ENCODE data around the gene MTOR.
"Not testable (repeated sequence)": the region's sequence is repeated elsewhere in the genome, so short reads cannot be mapped to it uniquely, and the experiment has no call there.

Gene MTOR

GRCh38 chr1:11100149-11100493 is 162.2 kb downstream of the MTOR start:
- DNase-seq = no peak

DNA sequence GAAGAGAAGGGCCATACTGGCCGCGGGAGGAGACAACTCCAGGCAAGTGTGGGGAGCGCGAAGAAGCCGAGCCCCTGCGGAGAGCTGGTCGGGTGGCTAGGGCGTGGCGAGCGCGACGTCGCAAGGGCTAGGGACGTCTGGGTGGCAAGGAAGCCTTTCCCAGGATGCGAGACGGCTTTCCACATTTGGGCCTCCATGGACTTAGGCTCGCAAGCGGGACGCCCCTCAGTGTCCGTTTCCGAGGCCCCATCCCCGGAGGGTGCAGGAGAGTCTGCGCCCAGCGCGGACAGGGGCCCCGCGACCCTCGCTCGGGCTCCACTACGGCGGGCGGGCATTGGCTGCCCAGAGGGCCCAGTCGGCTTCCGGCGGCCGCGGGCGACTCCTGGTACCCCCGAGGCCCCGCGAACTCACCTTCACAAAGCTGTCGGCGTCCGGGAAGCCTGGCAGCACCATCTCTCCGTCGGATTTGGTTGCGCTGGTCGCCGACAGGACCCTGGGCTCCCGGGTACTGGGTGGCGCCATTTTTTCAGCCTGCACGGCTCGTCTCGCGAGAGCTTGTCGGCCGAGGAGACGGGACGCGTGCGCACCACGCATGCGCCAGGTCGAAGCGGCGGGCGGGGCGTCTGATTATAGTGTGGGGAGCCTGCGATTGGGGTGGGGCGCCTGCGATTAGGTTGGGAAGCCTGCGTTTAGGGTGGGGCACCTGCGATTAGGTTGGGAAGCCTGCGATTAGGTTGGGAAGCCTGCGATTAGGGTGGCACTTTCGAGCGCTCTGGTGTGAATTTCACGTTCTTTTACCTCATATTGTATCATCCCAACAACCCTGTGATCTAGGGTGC is 162.8 kb downstream of the MTOR start, which contains the start of gene EXOSC10:
EXOSC10 (minus strand) TSS at position 560 of the 839 bp plus-strand sequence; CDS start at position 522, 38 bp downstream.
- peak; percentile 94 to 96 for DNase-seq

DNA sequence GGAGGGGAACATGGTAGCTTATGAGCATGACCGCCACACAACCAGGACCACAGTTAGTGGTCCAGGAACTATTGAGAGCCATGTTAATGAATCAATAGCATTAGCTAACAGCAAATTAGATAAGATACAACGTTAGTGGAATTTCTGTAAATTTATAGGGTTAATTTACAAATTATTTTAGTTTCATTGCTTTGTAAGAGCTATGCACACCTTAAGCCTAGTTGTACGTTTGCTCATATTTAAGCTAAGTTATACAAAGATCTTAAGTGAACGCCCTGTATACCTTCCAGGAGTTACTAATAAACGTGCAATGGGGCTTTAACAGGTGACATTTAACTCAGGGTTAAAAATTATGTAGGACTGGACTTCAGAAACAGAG is 163.4 kb downstream of the MTOR start:
- no peak for DNase-seq

- DNase-seq = not testable (repeated sequence)
These were observed 178.6 kb downstream of the MTOR start for GRCh38 chr1:11083784-11084183.

- DNase-seq = no peak
These were observed 181.4 kb downstream of the MTOR start for GRCh38 chr1:11080931-11081330.

- DNase-seq = no peak
These were observed 183.7 kb downstream of the MTOR start for GRCh38 chr1:11078631-11079030.

DNA sequence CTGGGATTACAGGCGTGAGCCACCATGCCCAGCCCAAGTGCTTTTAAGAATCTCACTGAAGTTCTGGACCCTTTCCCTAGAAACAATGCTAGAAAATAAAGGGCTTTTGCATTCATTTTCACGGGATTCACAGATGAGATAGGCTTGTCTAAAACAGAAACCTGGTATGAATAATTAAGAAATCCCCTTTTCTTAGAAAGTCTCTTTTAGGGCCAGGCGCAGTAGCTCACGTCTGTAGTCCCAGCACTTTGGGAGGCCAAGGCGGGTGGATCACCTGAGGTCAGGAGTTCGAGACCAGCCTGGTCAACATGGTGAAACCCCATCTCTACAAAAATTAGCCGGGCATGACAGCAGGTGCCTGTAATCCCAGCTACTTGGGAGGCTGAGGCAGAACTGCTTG is 189.0 kb downstream of the MTOR start:
- not testable (repeated sequence) for DNase-seq

DNA sequence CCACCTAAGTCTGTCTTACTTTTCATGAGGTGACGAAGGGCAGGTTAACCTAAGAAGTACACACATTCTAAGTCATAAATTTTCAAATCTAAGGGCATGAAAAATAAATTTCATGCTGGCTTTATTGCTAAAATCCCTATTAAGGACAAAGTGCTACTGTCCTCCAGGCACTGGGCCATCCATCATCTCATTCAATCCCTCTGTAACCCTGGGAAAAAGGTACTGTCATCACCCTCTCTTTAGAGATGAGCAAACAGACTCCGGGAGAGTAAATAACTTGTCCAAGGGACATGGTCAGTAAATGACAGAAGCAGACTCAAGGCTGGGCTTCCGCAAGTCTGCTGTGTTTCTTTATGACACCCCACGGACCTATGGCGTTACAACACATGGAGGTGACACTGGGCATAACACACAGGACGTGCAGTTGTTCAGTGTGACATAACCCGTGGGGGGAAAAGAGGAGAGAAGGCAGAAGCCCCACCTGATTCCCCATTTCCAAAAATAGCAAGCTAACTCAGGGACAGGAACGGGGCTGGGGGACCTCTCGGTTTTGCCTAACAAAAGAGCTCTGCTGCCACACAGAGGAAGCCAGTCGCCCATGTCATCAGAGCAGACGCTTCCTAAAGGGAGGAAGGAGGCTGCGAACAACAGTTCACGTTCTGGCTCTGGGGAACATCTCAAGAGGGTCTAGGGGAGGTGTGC is 190.0 kb downstream of the MTOR start:
- no peak for DNase-seq

DNA sequence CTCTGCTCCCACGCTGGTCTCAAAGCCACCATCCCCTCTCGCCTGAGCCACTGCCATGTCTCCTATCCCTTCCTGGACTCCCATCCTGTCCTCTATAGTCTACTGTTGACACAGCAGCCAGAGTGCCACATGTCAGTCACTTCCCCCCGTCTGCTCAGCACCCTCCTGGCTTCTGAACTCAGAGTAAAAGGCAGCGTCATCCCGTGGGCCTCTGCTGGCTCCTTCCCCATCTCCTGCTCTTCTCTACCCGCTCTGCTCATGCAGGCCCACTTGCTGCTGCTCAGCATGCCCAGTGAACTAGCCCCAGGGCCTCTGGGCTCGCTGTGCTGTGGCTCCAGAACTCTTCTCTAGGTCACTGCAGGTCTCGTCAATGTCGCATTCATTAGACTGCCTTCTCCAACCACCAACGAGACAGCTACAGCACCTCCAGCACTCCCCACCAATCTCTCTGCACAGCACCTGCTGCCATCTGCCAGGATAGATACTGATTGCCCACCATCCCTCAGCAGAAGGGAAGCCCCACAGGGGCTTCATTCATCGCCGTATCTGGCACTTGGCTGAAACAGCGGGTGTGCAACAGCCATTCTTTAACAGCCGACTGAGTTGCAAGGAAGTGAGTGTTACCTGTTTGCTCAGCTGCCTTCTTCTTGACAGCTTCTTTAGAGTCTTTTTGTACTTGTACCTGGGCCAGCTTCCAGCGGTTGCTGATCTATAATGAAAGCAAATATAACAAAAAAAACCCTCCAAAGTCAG is 190.7 kb downstream of the MTOR start:
- DNase-seq = no peak

DNA sequence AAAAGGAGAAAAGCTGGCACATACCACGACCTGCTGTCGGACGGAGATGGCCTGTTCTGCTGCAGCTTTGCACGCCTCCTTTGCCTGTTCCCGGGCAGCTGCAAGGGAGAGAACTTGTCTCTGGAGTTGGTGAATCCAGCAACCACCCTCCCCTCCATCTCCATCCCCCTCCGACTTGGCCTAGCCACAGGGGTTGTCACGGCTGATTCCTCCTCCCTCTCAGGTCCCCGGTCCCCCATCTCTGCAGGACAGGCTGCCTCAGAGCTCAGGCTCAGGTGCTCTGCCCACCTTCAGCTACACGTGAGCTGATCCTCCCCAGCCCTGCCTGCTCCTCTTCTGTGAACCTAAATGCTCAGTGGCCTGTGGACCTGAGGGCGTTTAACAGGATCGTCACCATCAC is 191.5 kb downstream of the MTOR start:
- no peak for DNase-seq

- DNase-seq = no peak
These were observed 193.5 kb downstream of the MTOR start for GRCh38 chr1:11068600-11069473.

DNA sequence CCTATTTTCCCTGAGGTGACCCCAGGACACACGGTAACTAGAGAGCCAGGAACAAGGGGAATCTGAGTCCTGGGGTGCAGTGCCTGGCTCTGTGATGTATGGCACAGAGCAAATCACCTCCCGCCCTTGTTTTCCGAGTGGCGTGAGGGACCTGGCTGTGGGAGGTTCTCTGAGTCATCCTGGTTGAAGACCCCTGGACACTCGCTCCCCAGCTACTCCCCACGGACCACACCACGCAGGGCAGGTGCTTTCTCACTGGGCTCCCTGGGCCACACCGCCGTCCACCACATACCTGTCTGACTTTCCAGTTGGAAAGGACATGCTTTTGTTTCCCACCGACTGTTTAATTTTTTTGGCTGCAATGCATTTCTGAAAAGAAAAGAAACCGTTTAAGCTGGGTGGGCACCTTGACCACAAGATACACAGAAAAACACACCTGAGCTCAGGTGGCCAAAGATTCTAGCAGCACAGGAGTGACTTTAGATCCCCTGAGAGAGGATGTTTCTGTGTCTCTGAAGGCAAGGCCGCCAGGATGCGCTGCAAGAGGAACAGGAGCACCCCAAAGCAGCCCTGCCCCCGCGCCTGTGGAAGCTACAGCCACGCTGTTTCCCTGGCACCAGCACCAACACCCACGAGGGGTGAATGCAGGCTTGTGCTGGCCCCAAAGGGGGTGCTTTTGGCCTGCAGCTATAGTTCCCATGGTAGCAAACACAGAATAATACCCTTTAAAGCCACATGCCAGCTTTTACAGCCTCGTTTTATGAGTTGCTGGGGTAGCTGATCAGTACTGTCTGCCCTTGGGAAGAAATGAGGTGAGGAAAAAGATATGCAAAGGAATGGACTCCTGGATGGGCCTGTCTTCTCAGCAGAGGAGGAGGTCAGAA is 194.4 kb downstream of the MTOR start:
- no peak for DNase-seq

- no peak for DNase-seq
These were observed 196.6 kb downstream of the MTOR start for GRCh38 chr1:11065796-11066195.

GRCh38 chr1:11064942-11065341 is 197.4 kb downstream of the MTOR start:
- no peak for DNase-seq

GRCh38 chr1:11063937-11064537 is 198.3 kb downstream of the MTOR start:
- not testable (repeated sequence) for DNase-seq

DNA sequence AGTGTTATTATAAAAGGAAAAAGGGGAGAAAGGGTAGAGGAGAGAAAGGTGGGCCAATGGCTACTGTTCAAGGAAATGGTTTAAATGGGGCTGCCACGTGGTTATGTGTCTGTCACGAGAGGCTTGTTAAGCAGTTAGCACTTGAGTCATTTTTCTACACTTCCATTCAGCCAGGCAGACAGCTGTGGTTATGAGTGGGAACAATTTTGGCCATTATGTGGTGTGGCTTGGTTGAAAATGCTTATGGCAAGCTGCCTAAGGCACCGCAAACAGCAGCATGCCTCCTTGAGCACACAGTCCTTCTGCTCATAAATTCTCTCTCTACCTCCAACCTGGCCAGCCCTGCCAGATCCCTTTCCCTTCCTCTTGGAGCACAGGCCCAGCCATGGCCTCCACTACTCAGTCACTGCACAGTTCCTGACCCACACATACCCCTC is 199.4 kb downstream of the MTOR start:
- DNase-seq = peak in 1 of 2 donors; percentile 15

GRCh38 chr1:11061652-11062365 is 200.5 kb downstream of the MTOR start:
- no peak for DNase-seq

DNA sequence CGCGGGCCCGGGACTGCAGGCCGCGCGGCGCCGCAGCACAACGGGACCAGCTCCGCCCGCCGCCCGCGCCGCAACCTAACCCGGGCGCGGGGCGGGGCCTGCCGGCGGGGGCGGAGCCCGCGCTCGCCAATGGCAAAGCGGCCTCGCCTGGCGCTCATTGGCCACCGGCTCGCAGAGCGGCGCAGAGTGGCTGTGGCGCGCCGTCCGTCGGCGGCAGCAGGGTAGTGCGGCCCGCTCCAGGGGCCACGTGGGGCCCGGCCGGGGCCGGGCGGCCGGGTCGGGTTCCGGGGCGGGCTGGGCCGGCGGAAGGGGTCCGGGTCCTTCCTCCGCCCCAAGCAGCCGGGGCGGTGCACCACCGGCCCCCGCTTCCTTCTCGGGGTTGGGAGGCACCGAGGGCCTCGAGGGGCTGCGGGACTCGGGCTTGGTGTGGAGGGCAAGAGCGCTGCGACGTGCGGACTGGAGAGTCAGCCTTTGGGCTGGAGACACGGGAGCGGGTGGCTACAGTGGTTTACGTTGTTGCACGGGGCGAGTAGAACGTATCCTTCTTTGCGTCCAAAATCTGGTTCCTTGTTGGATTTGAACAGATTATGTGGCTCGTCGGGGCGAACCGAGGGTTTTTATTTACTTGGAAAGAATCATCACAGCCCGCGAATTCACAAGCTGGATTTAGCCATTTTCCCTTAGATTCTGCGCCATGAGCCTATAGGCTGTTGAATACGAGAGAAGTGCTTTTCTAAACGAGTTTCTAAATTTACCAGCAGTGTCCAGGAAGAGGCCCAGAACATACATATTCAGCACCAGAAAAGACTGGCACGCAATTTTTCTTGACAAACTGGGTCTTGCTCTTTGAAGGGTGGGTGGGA is 202.2 kb downstream of the MTOR start, which contains the start of gene SRM:
SRM (minus strand) TSS at position 51 of the 863 bp plus-strand sequence. CDS start 75 bp downstream, outside the sequence.
- DNase-seq = peak; percentile 92
